ENCODE results near the gene KIF17. TPM values are rescaled to one million over a fixed set of nuclear protein-coding genes. Genes with fewer than 3 reads are reported as not detected.

The KIF17 gene
- total RNA-seq, 1 donor from 2014 or later = 2.2 TPM

GRCh38 chr1:20732071-20732587 is 14.3 kb upstream of the KIF17 start:
- H3K27me3 Mint-ChIP-seq (ENCODE audit: insufficient read depth, low read depth) = peaks cover 26% of the 10 kb centered on the region
- no peak overlapping the region for H3K27ac ChIP-seq
- peak overlapping the region; percentile 81 for H2AFZ ChIP-seq (replicated peaks)

GRCh38 chr1:20731057-20731991 is 13.5 kb upstream of the KIF17 start:
- peaks cover 19% of the 10 kb centered on the region for H3K4me1 Mint-ChIP-seq
- Histone ChIP-seq H3K4me1 (peaks cover 36% of the 10 kb centered on the region), H2AFZ (replicated peaks) (no peak overlapping the region), H3K4me2 (peak overlapping the region; percentile 88), H3K27ac (no peak overlapping the region), H3K36me3 (no peaks in the 10 kb centered on the region), H3K27me3 (peaks cover 58% of the 10 kb centered on the region), H3K4me3 (peak overlapping the region; percentile 56), H3K9me3 (ENCODE audit: low read depth) (no peaks in the 10 kb centered on the region), H3K79me2 (ENCODE audit: low read depth) (no peaks in the 10 kb centered on the region), H4K20me1 (ENCODE audit: low read depth) (peaks cover 32% of the 10 kb centered on the region), H3K9ac (no peak overlapping the region), H3F3A (ENCODE audit: low read depth) (peaks cover 25% of the 10 kb centered on the region)
- H3K36me3 Mint-ChIP-seq = no peaks in the 10 kb centered on the region
- TF ChIP-seq EZH2 (IDR thresholded peaks at IDR 0.05) (no peak), EZH2phosphoT487 (IDR thresholded peaks at IDR 0.05) (no peak)
- TF ChIP-seq, protein P1, sequence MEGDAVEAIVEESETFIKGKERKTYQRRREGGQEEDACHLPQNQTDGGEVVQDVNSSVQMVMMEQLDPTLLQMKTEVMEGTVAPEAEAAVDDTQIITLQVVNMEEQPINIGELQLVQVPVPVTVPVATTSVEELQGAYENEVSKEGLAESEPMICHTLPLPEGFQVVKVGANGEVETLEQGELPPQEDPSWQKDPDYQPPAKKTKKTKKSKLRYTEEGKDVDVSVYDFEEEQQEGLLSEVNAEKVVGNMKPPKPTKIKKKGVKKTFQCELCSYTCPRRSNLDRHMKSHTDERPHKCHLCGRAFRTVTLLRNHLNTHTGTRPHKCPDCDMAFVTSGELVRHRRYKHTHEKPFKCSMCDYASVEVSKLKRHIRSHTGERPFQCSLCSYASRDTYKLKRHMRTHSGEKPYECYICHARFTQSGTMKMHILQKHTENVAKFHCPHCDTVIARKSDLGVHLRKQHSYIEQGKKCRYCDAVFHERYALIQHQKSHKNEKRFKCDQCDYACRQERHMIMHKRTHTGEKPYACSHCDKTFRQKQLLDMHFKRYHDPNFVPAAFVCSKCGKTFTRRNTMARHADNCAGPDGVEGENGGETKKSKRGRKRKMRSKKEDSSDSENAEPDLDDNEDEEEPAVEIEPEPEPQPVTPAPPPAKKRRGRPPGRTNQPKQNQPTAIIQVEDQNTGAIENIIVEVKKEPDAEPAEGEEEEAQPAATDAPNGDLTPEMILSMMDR (IDR thresholded peaks at IDR 0.05) = no peak
- DNase-seq (ENCODE audit: low spot score) = no peak
- H3K9me3 Mint-ChIP-seq = no peaks in the 10 kb centered on the region
- H3K27me3 Mint-ChIP-seq (ENCODE audit: insufficient read depth, low read depth) = peaks cover 25% of the 10 kb centered on the region
- H3K4me3 Mint-ChIP-seq = peak overlapping the region; percentile 83
- H3K27ac Mint-ChIP-seq = no peak overlapping the region

More at GRCh38 chr1:20732071-20732587, 14.3 kb upstream of the KIF17 start:
- peaks cover 32% of the 10 kb centered on the region for H4K20me1 ChIP-seq (ENCODE audit: low read depth)
- H3K27me3 ChIP-seq = peaks cover 58% of the 10 kb centered on the region
- H3F3A ChIP-seq (ENCODE audit: low read depth) = peaks cover 28% of the 10 kb centered on the region
- H3K4me1 ChIP-seq = peaks cover 36% of the 10 kb centered on the region
- H3K36me3 ChIP-seq = no peaks in the 10 kb centered on the region
- TF ChIP-seq EZH2phosphoT487 (IDR thresholded peaks at IDR 0.05) (peak; percentile 19), EZH2 (IDR thresholded peaks at IDR 0.05) (no peak)
- TF ChIP-seq, protein P1 (IDR thresholded peaks at IDR 0.05) = peak; percentile 3
- H3K27ac Mint-ChIP-seq = no peak overlapping the region
- no peaks in the 10 kb centered on the region for H3K9me3 Mint-ChIP-seq
- peak overlapping the region; percentile 89 for H3K4me3 Mint-ChIP-seq
- DNase-seq (ENCODE audit: low spot score) = peak; percentile 95
- H3K4me3 ChIP-seq = peak overlapping the region; percentile 56
- peaks cover 19% of the 10 kb centered on the region for H3K4me1 Mint-ChIP-seq
- no peaks in the 10 kb centered on the region for H3K9me3 ChIP-seq (ENCODE audit: low read depth)
- H3K36me3 Mint-ChIP-seq = no peaks in the 10 kb centered on the region
- no peaks in the 10 kb centered on the region for H3K79me2 ChIP-seq (ENCODE audit: low read depth)
- H3K9ac ChIP-seq = no peak overlapping the region
- peak overlapping the region; percentile 88 for H3K4me2 ChIP-seq

DNA sequence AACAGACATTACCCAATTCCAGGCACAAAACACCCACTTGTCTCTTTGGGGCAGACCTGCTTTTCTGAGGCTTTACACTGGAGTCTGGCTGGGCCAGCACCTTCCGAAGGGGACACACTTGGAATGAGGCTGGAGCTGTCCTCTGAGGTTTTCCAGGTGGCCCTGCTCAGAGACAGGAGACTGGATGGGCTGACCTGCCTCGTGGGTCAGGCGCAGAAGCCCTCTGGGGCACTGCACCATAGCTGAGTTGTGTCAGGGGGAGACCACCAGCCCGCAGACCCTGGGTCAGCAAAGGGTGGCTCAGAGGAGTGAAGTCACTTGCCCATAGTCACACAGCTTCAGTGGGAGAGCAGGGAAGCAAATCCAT is 12.9 kb upstream of the KIF17 start:
- no peaks in the 10 kb centered on the region for H3K36me3 Mint-ChIP-seq
- Histone ChIP-seq H3K4me2 (peak overlapping the region; percentile 69), H3K9me3 (ENCODE audit: low read depth) (no peaks in the 10 kb centered on the region), H3K4me3 (no peak overlapping the region), H3K27me3 (peaks cover 58% of the 10 kb centered on the region), H3F3A (ENCODE audit: low read depth) (peaks cover 25% of the 10 kb centered on the region), H2AFZ (replicated peaks) (no peak overlapping the region), H3K27ac (no peak overlapping the region), H3K36me3 (no peaks in the 10 kb centered on the region), H3K79me2 (ENCODE audit: low read depth) (no peaks in the 10 kb centered on the region), H4K20me1 (ENCODE audit: low read depth) (peaks cover 32% of the 10 kb centered on the region), H3K9ac (no peak overlapping the region), H3K4me1 (peaks cover 36% of the 10 kb centered on the region)
- DNase-seq (ENCODE audit: low spot score) = no peak
- TF ChIP-seq, protein P1 (IDR thresholded peaks at IDR 0.05) = no peak
- TF ChIP-seq EZH2phosphoT487 (IDR thresholded peaks at IDR 0.05) (no peak), EZH2 (IDR thresholded peaks at IDR 0.05) (no peak)
- no peaks in the 10 kb centered on the region for H3K9me3 Mint-ChIP-seq
- peak overlapping the region; percentile 83 for H3K4me3 Mint-ChIP-seq
- no peak overlapping the region for H3K27ac Mint-ChIP-seq
- H3K27me3 Mint-ChIP-seq (ENCODE audit: insufficient read depth, low read depth) = peaks cover 24% of the 10 kb centered on the region
- peaks cover 19% of the 10 kb centered on the region for H3K4me1 Mint-ChIP-seq

Data from neural progenitor cell (in vitro differentiated cells).